Heart left ventricle (tissue), 16 donors: ENCODE results near the gene CUX1. TPM values are rescaled to one million over a fixed set of nuclear protein-coding genes. Genes with fewer than 3 reads are reported as not detected.

Experiments used
- ATAC-seq, 4 donors: fragments of 200-7000 bp; cut with Tn5 transposase; one replicate each; pipeline ENCODE4 v1.9.1; 2020 to 2022; ENCODE audit warnings: moderate library complexity in 4 of 4, mild to moderate bottlenecking in 3 of 4, moderate number of reproducible peaks in 1 of 4
- DNase-seq, 5 donors: peaks; one replicate each; pipeline ENCODE4 v3.0.0-alpha.2; 2020
- H3K27ac ChIP-seq, 12 donors: fragments of 200-600 bp; sonication (generic) in 4 of 12; one replicate each; pipeline versions ENCODE4 v1.5.0 to v1.8.0; 2016 to 2022; ENCODE audit warnings: mild to moderate bottlenecking in 2 of 12
- H3K27me3 ChIP-seq, 9 donors: fragments of 200-600 bp; sonication (generic) in 2 of 9; one replicate each; pipeline versions ENCODE4 v1.5.1 to v1.8.0; 2016 to 2022; ENCODE audit warnings: mild to moderate bottlenecking in 3 of 9
- H3K36me3 ChIP-seq, 9 donors: fragments of 200-600 bp; sonication (generic) in 2 of 9; one replicate each; pipeline versions ENCODE4 v1.5.0 to v1.8.0; 2018 to 2022; ENCODE audit warnings: mild to moderate bottlenecking in 2 of 9
- H3K4me1 ChIP-seq, 12 donors: fragments of 200-600 bp; sonication (generic) in 4 of 12; one replicate each; pipeline versions ENCODE4 v1.5.0 to v1.8.0; 2016 to 2022; ENCODE audit warnings: mild to moderate bottlenecking in 3 of 12
- H3K4me3 ChIP-seq, 12 donors: fragments of 200-600 bp; sonication (generic) in 4 of 12; one replicate each; pipeline versions ENCODE4 v1.5.0 to v1.8.0; 2017 to 2022; ENCODE audit warnings: mild to moderate bottlenecking in 9 of 12, moderate library complexity in 4 of 12
- H3K9me3 ChIP-seq, 12 donors: fragments of 200-600 bp; sonication (generic) in 4 of 12; one replicate each; pipeline versions ENCODE4 v1.5.0 to v1.8.0; 2016 to 2022; ENCODE audit warnings: mild to moderate bottlenecking in 1 of 12
- POLR2A ChIP-seq, 2 donors: fragments of 450-650 bp; IDR thresholded peaks; one replicate each; pipeline ENCODE4 v1.6.1; 2017; ENCODE audit warnings: antibody characterized with exemption in 2 of 2, mild to moderate bottlenecking in 2 of 2, moderate library complexity in 2 of 2
- WGBS, 4 donors: extraction: QIAGEN DNeasy Blood & Tissue Kit in 2 of 4; methylation state at CpG; one replicate each; pipeline versions ENCODE4 v1.1.5 to v1.1.7; 2013 to 2018; 5-methylcytosine and 5-hydroxymethylcytosine counted together
- intact Hi-C, 10 donors: fragments of 100-400 bp; cut with DNase I; formaldehyde crosslinking; loops; one replicate each; pipeline versions ENCODE4 v1.11.1 to v1.14.2; 2022
- polyA plus RNA-seq, 2 donors: library from polyadenylated mRNA; stranded (reverse); fragments of 200-250 nt; gene quantifications; one replicate each; pipeline ENCODE4 v1.2.3, GENCODE V29; 2013
- total RNA-seq, 9 donors: library from RNA; depleted of rRNA in 2 of 9; stranded (reverse); fragments of >200 nt in 2 of 9; fragmentation: NEBNext Ultra II Directional in 3 of 9; extraction: Animal tissue kit (Norgen Biotek cat#: 25700) in 3 of 9; gene quantifications; one replicate each; pipeline versions ENCODE4 v1.1.0 to v1.2.4, GENCODE V29; 2016 to 2023
- TF ChIP-seq, protein P1 (sequence below), 12 donors: fragments of 200-600 bp; sonication (generic) in 4 of 12; IDR thresholded peaks; one replicate each; pipeline versions ENCODE4 v1.5.0 to v1.8.0; 2018 to 2022; ENCODE audit warnings: antibody characterized with exemption in 12 of 12, mild to moderate bottlenecking in 5 of 12
- donor health status: ischemic (EF 13 %, LVEDD 7.1; RV severe dilation, severe dysfunction).
- donor health status: healthy with polysubstance abuse.
- donor health status: DM: no; HTN: yes; CAD: no.
- donor health status: DM: no; HTN: no; CAD: no.
- donor health status: ischemic (EF 25% LVEDD 6.9; RV normal size, moderate dysfunction).
- donor health status: ischemic (EF 25% LVEDD 5.7; RV mildly dilated, moderate dysfunction).
- donor health status: healthy.
- donor health status: DM: yes; HTN: yes; CAD: no.
- donor health status: ischemic (EF 35%, LVEDD 5.7; RV mildly dilated, moderate dysfunction).
- donor health status: nonischemic (EF 11% LVEDD 7.7; RV severe dilation, severe dysfunction).
- donor health status: DM: yes; HTN: yes; CAD: no.
- donor health status: PGD.
- donor health status: ischemic (EF 29% LVEDD 5.4; RV normal size, mild dysfunction).
- donor health status: nonischemic (EF 23%, LVEDD 6.1; RV moderate dilation, normal function).

CUX1 gene
- total and polyA plus RNA-seq, 11 donors = 51.9 to 173 (median 122) TPM

DNA sequence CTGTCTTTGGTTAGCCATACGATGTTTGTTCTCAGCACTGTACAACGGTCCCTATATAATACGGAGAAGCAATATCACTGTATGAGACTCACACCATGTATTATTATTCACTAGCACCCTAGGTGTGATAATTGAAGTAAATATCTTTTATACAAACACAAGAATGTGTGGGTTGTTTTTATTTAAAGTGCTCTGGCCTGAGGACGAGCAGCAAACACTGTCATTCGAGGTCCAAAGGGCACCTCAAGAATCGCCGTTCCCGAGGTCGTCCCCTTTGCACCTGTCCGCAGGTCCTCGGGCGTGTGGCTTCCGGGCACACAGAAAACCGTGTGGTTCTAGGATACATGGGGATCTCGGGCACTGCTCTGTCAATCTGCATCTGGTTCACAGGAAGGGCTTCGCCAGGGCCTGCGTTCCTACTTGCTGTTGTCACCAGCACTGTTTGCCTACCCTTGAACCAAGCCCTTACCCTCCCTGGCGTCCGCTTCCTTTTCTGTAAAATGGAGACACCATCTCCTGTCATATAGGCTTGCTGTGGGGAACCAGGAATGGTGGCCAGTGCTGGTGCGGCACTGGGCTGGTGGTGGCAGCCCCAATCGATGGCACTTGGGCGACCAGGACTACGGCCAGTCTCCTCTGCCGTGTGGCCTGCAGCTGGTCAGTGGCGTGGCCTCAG, 440.8 kb downstream of the CUX1 start:
- WGBS, 4 donors = 89 to 94% (median 91%) methylated on average over 25 of the region's 25 CpGs
- intact Hi-C loops = no loop called here

DNA sequence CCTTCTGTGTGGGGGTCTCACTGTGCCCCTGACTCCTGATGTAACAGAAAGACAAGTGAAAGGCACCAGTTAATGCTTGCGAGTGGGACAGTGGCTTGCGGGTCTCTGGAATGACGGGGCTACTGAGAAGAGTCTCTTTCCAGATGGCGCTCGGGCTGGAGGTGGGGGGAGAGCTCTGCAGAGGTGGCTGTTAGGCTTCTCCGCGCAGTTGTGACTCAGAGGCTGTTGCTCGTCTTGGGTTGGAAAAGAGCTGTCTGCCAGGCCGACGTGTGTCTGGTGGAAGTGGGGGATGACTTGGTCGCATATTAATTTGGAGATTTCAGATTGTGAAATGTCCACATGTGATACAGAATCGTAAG, 441.3 kb downstream of the CUX1 start:
- ATAC-seq (no peak), DNase-seq (no peak)
- TF ChIP-seq POLR2A (IDR thresholded peaks at IDR 0.05) = no peak
- no peaks in the 10 kb centered on the region for H3K4me1 ChIP-seq
- intact Hi-C loops = no loop called here
- no peak overlapping the region for H3K27ac ChIP-seq
- WGBS, 4 donors = 83 to 89% (median 85%) methylated on average over 11 to 12 of the region's 12 CpGs
- H3K9me3 ChIP-seq = no peaks in the 10 kb centered on the region
- H3K36me3 ChIP-seq = no peaks in the 10 kb centered on the region
- no peak overlapping the region for H3K4me3 ChIP-seq
- H3K27me3 ChIP-seq = no peaks in the 10 kb centered on the region

More for the DNA sequence above, 440.8 kb downstream of the CUX1 start:
- peaks cover 0 to 2% (median 0%) of the 10 kb centered on the region in 9 donors for H3K36me3 ChIP-seq
- ATAC-seq (no peak), DNase-seq (no peak)
- TF ChIP-seq, protein P1, sequence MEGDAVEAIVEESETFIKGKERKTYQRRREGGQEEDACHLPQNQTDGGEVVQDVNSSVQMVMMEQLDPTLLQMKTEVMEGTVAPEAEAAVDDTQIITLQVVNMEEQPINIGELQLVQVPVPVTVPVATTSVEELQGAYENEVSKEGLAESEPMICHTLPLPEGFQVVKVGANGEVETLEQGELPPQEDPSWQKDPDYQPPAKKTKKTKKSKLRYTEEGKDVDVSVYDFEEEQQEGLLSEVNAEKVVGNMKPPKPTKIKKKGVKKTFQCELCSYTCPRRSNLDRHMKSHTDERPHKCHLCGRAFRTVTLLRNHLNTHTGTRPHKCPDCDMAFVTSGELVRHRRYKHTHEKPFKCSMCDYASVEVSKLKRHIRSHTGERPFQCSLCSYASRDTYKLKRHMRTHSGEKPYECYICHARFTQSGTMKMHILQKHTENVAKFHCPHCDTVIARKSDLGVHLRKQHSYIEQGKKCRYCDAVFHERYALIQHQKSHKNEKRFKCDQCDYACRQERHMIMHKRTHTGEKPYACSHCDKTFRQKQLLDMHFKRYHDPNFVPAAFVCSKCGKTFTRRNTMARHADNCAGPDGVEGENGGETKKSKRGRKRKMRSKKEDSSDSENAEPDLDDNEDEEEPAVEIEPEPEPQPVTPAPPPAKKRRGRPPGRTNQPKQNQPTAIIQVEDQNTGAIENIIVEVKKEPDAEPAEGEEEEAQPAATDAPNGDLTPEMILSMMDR (IDR thresholded peaks at IDR 0.05) = no peak
- no peak for TF ChIP-seq POLR2A (IDR thresholded peaks at IDR 0.05)
- no peak overlapping the region for H3K27ac ChIP-seq
- no peaks in the 10 kb centered on the region for H3K4me1 ChIP-seq
- H3K27me3 ChIP-seq = no peaks in the 10 kb centered on the region
- no peaks in the 10 kb centered on the region for H3K9me3 ChIP-seq
- no peak overlapping the region for H3K4me3 ChIP-seq

DNA sequence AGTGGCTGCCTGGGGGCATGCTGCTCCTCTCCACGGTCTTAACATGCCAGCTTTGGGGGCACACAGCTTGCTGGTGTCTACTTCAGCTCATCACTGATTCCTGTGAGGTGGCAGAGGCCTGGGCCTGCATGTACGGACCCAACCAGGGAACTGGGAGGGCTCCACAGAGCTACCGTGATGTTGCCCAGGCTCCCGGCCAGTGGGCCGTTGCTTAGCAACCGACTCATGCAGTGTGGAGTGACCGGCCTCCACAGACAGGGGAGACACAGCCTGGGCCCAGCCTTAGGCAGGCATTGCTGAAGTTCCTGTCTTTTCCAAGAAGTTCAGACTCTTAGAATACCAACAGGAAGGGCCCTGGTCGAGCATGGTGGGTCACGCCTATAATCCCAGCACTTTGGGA, 443.4 kb downstream of the CUX1 start:
- no peak overlapping the region for H3K4me3 ChIP-seq
- H3K4me1 ChIP-seq = no peaks in the 10 kb centered on the region
- H3K36me3 ChIP-seq = no peaks in the 10 kb centered on the region
- peak in 4 of 5 donors; percentile 49 to 83 (median 62) for DNase-seq
- 31 to 53% (median 45%) methylated on average over 3 to 9 of the region's 9 CpGs for WGBS, 4 donors
- ATAC-seq = peak; percentile 77 to 92 (median 88)
- no peaks in the 10 kb centered on the region for H3K9me3 ChIP-seq
- no peaks in the 10 kb centered on the region for H3K27me3 ChIP-seq
- H3K27ac ChIP-seq = no peak overlapping the region
- intact Hi-C loops = loop anchor here in 2 of 10 donors (10.0 kb wide), 2 partner anchors 656 to 896 kb away; partner anchors contain the start of gene COL26A1 (in 1 of the 2)
- no peak for TF ChIP-seq POLR2A (IDR thresholded peaks at IDR 0.05)
- TF ChIP-seq, protein P1 (IDR thresholded peaks at IDR 0.05) = no peak

DNA sequence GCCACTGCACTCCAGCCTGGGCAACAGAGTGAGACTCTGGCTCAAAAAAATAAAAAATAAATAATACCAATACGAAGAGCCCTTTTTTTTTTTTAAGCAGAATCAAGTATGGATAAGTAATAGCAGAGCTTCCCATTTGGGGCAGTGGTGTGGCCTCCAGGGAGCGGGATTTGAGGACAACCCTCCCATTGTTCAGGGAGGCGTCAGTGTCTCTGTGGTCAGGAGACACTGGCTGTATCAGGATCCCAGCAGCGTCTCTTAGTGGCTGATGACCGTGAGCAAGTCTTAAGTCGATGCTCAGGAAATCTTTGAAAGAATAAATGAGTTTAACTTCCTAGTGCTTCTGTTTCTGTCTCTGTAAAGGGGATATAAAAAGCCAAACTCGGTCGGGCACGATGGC, 444.0 kb downstream of the CUX1 start:
- TF ChIP-seq POLR2A (IDR thresholded peaks at IDR 0.05) = no peak
- ATAC-seq = no peak

DNA sequence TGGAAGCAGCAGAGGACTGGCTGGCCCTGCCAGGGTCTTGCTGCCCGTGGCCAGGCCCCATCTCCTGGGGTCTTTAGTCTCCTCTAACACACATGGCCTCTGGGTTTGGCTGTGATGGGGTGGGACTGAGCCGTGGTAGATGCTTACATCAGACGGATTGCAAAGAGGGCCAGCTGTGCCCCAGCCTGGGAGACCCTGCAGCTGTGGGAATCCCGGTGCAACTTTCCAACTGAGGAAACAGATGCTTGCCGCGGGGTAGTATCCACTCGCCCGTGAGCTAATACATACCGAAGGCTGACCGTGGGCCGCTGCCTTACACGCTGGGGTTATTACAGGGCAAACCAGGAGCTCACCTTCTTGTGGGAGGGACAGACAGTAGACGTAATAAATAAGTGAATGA, 445.1 kb downstream of the CUX1 start:
- Histone ChIP-seq H3K4me1 (no peaks in the 10 kb centered on the region), H3K27ac (no peak overlapping the region), H3K9me3 (no peaks in the 10 kb centered on the region), H3K27me3 (no peaks in the 10 kb centered on the region), H3K36me3 (no peaks in the 10 kb centered on the region), H3K4me3 (no peak overlapping the region)
- DNase-seq = no peak
- intact Hi-C loops = loop anchor here in 2 of 10 donors (10.0 kb wide), 2 partner anchors 658 to 898 kb away; partner anchors contain the start of gene COL26A1 (in 1 of the 2)
- 92 to 96% (median 94%) methylated on average over 11 to 13 of the region's 13 CpGs for WGBS, 4 donors
- ATAC-seq = peak in 1 of 4 donors; percentile 16
- TF ChIP-seq, protein P1 (IDR thresholded peaks at IDR 0.05) = no peak
- no peak for TF ChIP-seq POLR2A (IDR thresholded peaks at IDR 0.05)

More for the DNA sequence above, 444.0 kb downstream of the CUX1 start:
- DNase-seq = no peak
- no peaks in the 10 kb centered on the region for H3K4me1 ChIP-seq
- H3K27me3 ChIP-seq = no peaks in the 10 kb centered on the region
- H3K27ac ChIP-seq = no peak overlapping the region
- H3K4me3 ChIP-seq = no peak overlapping the region
- intact Hi-C loops = loop anchor here in 2 of 10 donors (10.0 kb wide), 2 partner anchors 657 to 897 kb away; partner anchors contain the start of gene COL26A1 (in 1 of the 2)
- H3K36me3 ChIP-seq = no peaks in the 10 kb centered on the region
- H3K9me3 ChIP-seq = no peaks in the 10 kb centered on the region
- WGBS, 4 donors = 80 to 82% (median 81%) methylated on average over 9 of the region's 9 CpGs
